Stomach (tissue), 9 donors: Measurements from ENCODE around the gene LDAH. TPM values are rescaled to one million over a fixed set of nuclear protein-coding genes. Genes with fewer than 3 reads are reported as not detected.

ENCODE experiments used
- DNase-seq, 2 donors: peaks; one replicate each; pipeline versions ENCODE4 v3.0.0 to v3.0.0-alpha.2; 2013 to 2019
- H3K27ac ChIP-seq, 5 donors: fragments of 200-600 bp in 4 of 5; sonication (generic) in 4 of 5; one replicate each; pipeline ENCODE4 v1.5.1; 2013 to 2019; ENCODE audit warnings: mild to moderate bottlenecking in 1 of 5, moderate library complexity in 1 of 5
- H3K27me3 ChIP-seq, 3 donors: fragments of 200-600 bp; sonication (generic); one replicate each; pipeline ENCODE4 v1.5.1; 2017 to 2019; ENCODE audit warnings: mixed run types in 1 of 3
- H3K36me3 ChIP-seq, 4 donors: fragments of 200-600 bp; sonication (generic); 1 replicate in 3 of 4; 2 replicates in 1 of 4; pipeline ENCODE4 v1.5.1; 2016 to 2019
- H3K4me1 ChIP-seq, 4 donors: fragments of 200-600 bp; sonication (generic); one replicate each; pipeline ENCODE4 v1.5.1; 2016 to 2019
- H3K4me3 ChIP-seq, 4 donors: fragments of 200-600 bp; sonication (generic) in 3 of 4; one replicate each; pipeline ENCODE4 v1.5.1; 2016 to 2019; ENCODE audit warnings: mild to moderate bottlenecking in 1 of 4
- H3K9me3 ChIP-seq, 4 donors: fragments of 200-600 bp; sonication (generic); one replicate each; pipeline ENCODE4 v1.5.1; 2016 to 2019
- CTCF ChIP-seq, 7 experiments: fragments of 450-650 bp in 4 of 7; fragments of 200-600 bp in 3 of 7; sonication (generic) in 3 of 7; IDR thresholded peaks; one replicate each; pipeline ENCODE4 v1.5.1; 2016 to 2019; ENCODE audit warnings: antibody characterized with exemption in 7 of 7, control low read depth in 2 of 7, mild to moderate bottlenecking in 1 of 7
- EP300 ChIP-seq: sonication (generic); formaldehyde crosslinking; IDR thresholded peaks from one replicate; pipeline ENCODE4 v1.6.1; 2017; ENCODE audit warnings: antibody characterized with exemption
- POLR2A ChIP-seq, 4 donors: fragments of 450-650 bp; IDR thresholded peaks; one replicate each; pipeline ENCODE4 v1.6.1; 2016; ENCODE audit warnings: antibody characterized with exemption in 4 of 4, control low read depth in 2 of 4, mild to moderate bottlenecking in 1 of 4, moderate library complexity in 1 of 4
- POLR2AphosphoS5 ChIP-seq, 3 donors: sonication (generic); formaldehyde crosslinking; IDR thresholded peaks; one replicate each; pipeline ENCODE4 v1.6.1; 2016; ENCODE audit warnings: antibody characterized with exemption in 3 of 3
- WGBS, 5 donors: extraction: QIAGEN DNeasy Blood & Tissue Kit in 3 of 5; methylation state at CpG; one replicate each; pipeline versions ENCODE4 v1.1.5 to v1.1.7; 2013 to 2018; 5-methylcytosine and 5-hydroxymethylcytosine counted together
- intact Hi-C: fragments of 100-400 bp; cut with DNase I; formaldehyde crosslinking; loops from one replicate; pipeline ENCODE4 v1.15.1; 2023; ENCODE audit warnings: low total_unique reads
- polyA plus RNA-seq, 3 donors: library from polyadenylated mRNA; stranded (reverse); fragments of 200-250 nt; gene quantifications; one replicate each; pipeline ENCODE4 v1.2.3, GENCODE V29; 2013
- total RNA-seq, 5 donors: library from RNA; depleted of rRNA; stranded (reverse); fragments of >200 nt; gene quantifications; one replicate each; pipeline versions ENCODE4 v1.1.0 to v1.2.3, GENCODE V29; 2014 to 2016
- donor health status: healthy with polysubstance abuse.
- donor health status: Bipolar disorder and iron deficiency.
- donor health status: healthy.

LDAH gene
- total and polyA plus RNA-seq, 8 donors: 4.1 to 20.0 (median 5.9) TPM

- 0 to 2% (median 2%) methylated on average over 12 to 56 of the region's 62 CpGs for WGBS, 5 donors
- Histone ChIP-seq H3K27ac (peak overlapping the region in 3 of 5 donors; percentile 8 to 64 (median 32)), H3K36me3 (no peaks in the 10 kb centered on the region), H3K4me3 (peak overlapping the region; percentile 46 to 58 (median 52)), H3K4me1 (peaks cover 35 to 65% (median 49%) of the 10 kb centered on the region in 4 donors), H3K27me3 (peaks cover 31 to 100% (median 84%) of the 10 kb centered on the region in 3 donors), H3K9me3 (peaks cover 0 to 8% (median 0%) of the 10 kb centered on the region in 4 donors)
- intact Hi-C loops: no loop called here
- peak in 1 of 2 donors; percentile 55 for DNase-seq
- TF ChIP-seq POLR2AphosphoS5 (IDR thresholded peaks at IDR 0.05) (no peak), CTCF (IDR thresholded peaks at IDR 0.05) (no peak), POLR2A (IDR thresholded peaks at IDR 0.05) (no peak), EP300 (no peak)
Measured at GRCh38 chr2:20667151-20667530, 155.8 kb downstream of the LDAH start.

- peaks cover 35 to 62% (median 49%) of the 10 kb centered on the region in 4 donors for H3K4me1 ChIP-seq
- H3K36me3 ChIP-seq: no peaks in the 10 kb centered on the region
- WGBS, 5 donors: 0 to 1% (median 1%) methylated on average over 42 to 84 of the region's 86 CpGs
- TF ChIP-seq CTCF (IDR thresholded peaks at IDR 0.05): peak in 1 of 7 experiments; percentile 16
- no peak for TF ChIP-seq POLR2AphosphoS5 (IDR thresholded peaks at IDR 0.05)
- intact Hi-C loops: no loop called here
- H3K27me3 ChIP-seq: peaks cover 30 to 100% (median 86%) of the 10 kb centered on the region in 3 donors
- peak within 1 kb of the TSS; percentile 46 to 58 (median 52) for H3K4me3 ChIP-seq
- peak in 1 of 2 donors; percentile 61 for DNase-seq
- peaks cover 0 to 8% (median 0%) of the 10 kb centered on the region in 4 donors for H3K9me3 ChIP-seq
- peak within 1 kb of the TSS in 4 of 5 donors; percentile 8 to 64 (median 40) for H3K27ac ChIP-seq
Measured at GRCh38 chr2:20666304-20667150, 156.4 kb downstream of the LDAH start, which contains the start of gene GDF7. Gene GDF7, plus strand, starts transcription at chr2:20667144. Its CDS starts 96 bp downstream, at chr2:20667240.

- H3K4me1 ChIP-seq: peaks cover 36 to 61% (median 46%) of the 10 kb centered on the region in 4 donors
- DNase-seq: no peak
- 0 to 3% (median 2%) methylated on average over 10 to 34 of the region's 34 CpGs for WGBS, 5 donors
- peaks cover 25 to 100% (median 81%) of the 10 kb centered on the region in 3 donors for H3K27me3 ChIP-seq
- TF ChIP-seq EP300 (no peak), CTCF (IDR thresholded peaks at IDR 0.05) (no peak), POLR2A (IDR thresholded peaks at IDR 0.05) (no peak), POLR2AphosphoS5 (IDR thresholded peaks at IDR 0.05) (no peak)
- H3K4me3 ChIP-seq: peak overlapping the region; percentile 46 to 58 (median 52)
- intact Hi-C loops: no loop called here
- no peaks in the 10 kb centered on the region for H3K36me3 ChIP-seq
- H3K9me3 ChIP-seq: peaks cover 0 to 5% (median 0%) of the 10 kb centered on the region in 4 donors
- peak overlapping the region in 4 of 5 donors; percentile 8 to 64 (median 40) for H3K27ac ChIP-seq
Measured at GRCh38 chr2:20666005-20666303, 156.9 kb downstream of the LDAH start.

- peak overlapping the region in 2 of 5 donors; percentile 60 to 64 for H3K27ac ChIP-seq
- H3K9me3 ChIP-seq: no peaks in the 10 kb centered on the region
- intact Hi-C loops: no loop called here
- TF ChIP-seq POLR2A (IDR thresholded peaks at IDR 0.05): no peak
- TF ChIP-seq POLR2AphosphoS5 (IDR thresholded peaks at IDR 0.05): no peak
- TF ChIP-seq CTCF (IDR thresholded peaks at IDR 0.05): no peak
- no peak for TF ChIP-seq EP300
- H3K4me3 ChIP-seq: peak overlapping the region; percentile 46 to 58 (median 52)
- peak in 1 of 2 donors; percentile 26 for DNase-seq
- 3 to 8% (median 5%) methylated on average over 28 to 49 of the region's 49 CpGs for WGBS, 5 donors
- H3K27me3 ChIP-seq: peaks cover 20 to 100% (median 75%) of the 10 kb centered on the region in 3 donors
- peaks cover 30 to 56% (median 41%) of the 10 kb centered on the region in 4 donors for H3K4me1 ChIP-seq
- H3K36me3 ChIP-seq: no peaks in the 10 kb centered on the region
Measured at GRCh38 chr2:20665243-20666004, 157.5 kb downstream of the LDAH start.
